Upper lobe of left lung (tissue), 4 donors: Measurements from ENCODE around the gene SAFB.

Experiments
- CTCF ChIP-seq, 6 experiments: fragments of 450-650 bp in 4 of 6; fragments of 200-600 bp in 2 of 6; sonication (generic) in 2 of 6; IDR thresholded peaks; one replicate each; pipeline ENCODE4 v1.5.1; 2016 to 2019; ENCODE audit warnings: antibody characterized with exemption in 6 of 6
- POLR2A ChIP-seq, 4 donors: fragments of 450-650 bp; IDR thresholded peaks; one replicate each; pipeline ENCODE4 v1.5.1; 2016 to 2017; ENCODE audit warnings: antibody characterized with exemption in 4 of 4, mild to moderate bottlenecking in 2 of 4
- POLR2AphosphoS5 ChIP-seq, 2 donors: sonication (generic); formaldehyde crosslinking; IDR thresholded peaks; one replicate each; pipeline ENCODE4 v1.5.1; 2017; ENCODE audit warnings: antibody characterized with exemption in 2 of 2

GRCh38 chr19:5696196-5697021 is 73.5 kb downstream of the SAFB start:
- TF ChIP-seq CTCF (IDR thresholded peaks at IDR 0.05): no peak
- no peak for TF ChIP-seq POLR2A (IDR thresholded peaks at IDR 0.05)
- no peak for TF ChIP-seq POLR2AphosphoS5 (IDR thresholded peaks at IDR 0.05)
